ENCODE measurements around the gene RASAL2.

Gene RASAL2

DNA sequence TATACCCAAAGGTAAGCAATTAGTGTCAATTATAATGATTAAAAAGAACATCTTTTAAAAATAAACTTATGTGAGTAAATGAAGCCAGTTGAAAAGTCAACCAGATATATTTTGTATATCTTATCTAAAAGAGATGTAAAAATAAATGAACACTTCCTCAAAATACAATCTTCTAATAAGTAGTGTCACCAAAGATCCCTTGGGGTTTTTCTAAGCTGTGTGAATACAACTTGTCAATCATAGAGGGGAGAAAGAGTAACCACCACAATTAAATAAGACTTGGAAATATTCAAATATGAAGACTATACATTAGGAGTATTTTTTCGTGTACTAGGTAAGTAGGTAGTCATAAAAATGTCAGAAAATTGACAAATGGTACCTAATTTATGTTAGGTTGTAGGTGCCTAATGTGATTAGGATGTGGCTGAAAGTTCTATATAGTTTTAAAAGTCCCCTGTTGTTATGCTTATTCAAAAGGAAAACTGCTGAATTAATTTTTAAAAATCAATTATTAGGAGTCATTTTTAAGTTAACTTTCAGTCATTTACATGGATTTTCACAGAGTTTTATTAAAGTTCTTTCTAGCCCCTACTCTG, 72.6 kb downstream of the RASAL2 start:
- ATAC-seq (ENCODE audit: low read depth) (no peak), DNase-seq (ENCODE audit: low spot score) (no peak)
- Histone ChIP-seq H3K36me3 (ENCODE audit: low read depth) (no peaks in the 10 kb centered on the region; the same call in 1 of the 2 replicates), H3K27me3 (ENCODE audit: insufficient read depth, poor library complexity, severe bottlenecking) (no peaks in the 10 kb centered on the region), H3K4me3 (ENCODE audit: severe bottlenecking) (no peak overlapping the region), H3K4me1 (ENCODE audit: insufficient read depth, poor library complexity, severe bottlenecking) (peaks cover 13% of the 10 kb centered on the region), H3K9me3 (ENCODE audit: severe bottlenecking) (no peaks in the 10 kb centered on the region), H3K27ac (ENCODE audit: poor library complexity, severe bottlenecking) (no peak overlapping the region)
- TF ChIP-seq CTCF (IDR thresholded peaks at IDR 0.05; ENCODE audit: poor library complexity, severe bottlenecking): no peak

GRCh38 chr1:178168536-178168935, 74.6 kb downstream of the RASAL2 start:
- Histone ChIP-seq H3K4me3 (ENCODE audit: severe bottlenecking) (no peak overlapping the region), H3K27ac (ENCODE audit: poor library complexity, severe bottlenecking) (no peak overlapping the region)
- peak; percentile 56; the same call in 1 of the 3 replicates for ATAC-seq (ENCODE audit: low read depth)

GRCh38 chr1:178169649-178170048, 75.7 kb downstream of the RASAL2 start:
- H3K36me3 ChIP-seq (ENCODE audit: low read depth): no peaks in the 10 kb centered on the region; the same call in 1 of the 2 replicates

More at GRCh38 chr1:178168536-178168935, 74.6 kb downstream of the RASAL2 start:
- no peak for DNase-seq (ENCODE audit: low spot score)
- H3K27me3 ChIP-seq (ENCODE audit: insufficient read depth, poor library complexity, severe bottlenecking): no peaks in the 10 kb centered on the region
- H3K9me3 ChIP-seq (ENCODE audit: severe bottlenecking): no peaks in the 10 kb centered on the region
- peaks cover 31% of the 10 kb centered on the region for H3K4me1 ChIP-seq (ENCODE audit: insufficient read depth, poor library complexity, severe bottlenecking)
- no peak for TF ChIP-seq CTCF (IDR thresholded peaks at IDR 0.05; ENCODE audit: poor library complexity, severe bottlenecking)
- no peaks in the 10 kb centered on the region; the same call in 1 of the 2 replicates for H3K36me3 ChIP-seq (ENCODE audit: low read depth)

DNA sequence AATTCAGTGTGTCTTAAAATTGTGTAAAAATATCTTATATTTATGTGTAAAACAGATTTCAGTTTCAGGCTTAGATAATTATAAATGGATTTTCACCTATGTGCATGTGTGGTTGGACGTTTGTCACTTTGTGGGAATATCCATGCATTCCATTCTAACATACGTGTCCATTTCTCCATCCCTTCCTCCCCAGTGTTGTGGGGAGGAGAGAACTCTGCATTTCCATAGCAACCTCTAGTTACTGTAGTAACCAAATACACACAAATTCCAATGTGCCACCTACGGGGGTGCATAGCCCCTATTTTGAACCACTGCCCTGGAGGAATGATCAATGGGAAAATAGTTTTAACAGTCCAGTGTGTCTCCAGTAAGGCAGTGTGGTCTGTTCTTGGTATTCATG, 79.0 kb downstream of the RASAL2 start:
- no peak for DNase-seq (ENCODE audit: low spot score)
- H3K36me3 ChIP-seq (ENCODE audit: low read depth): no peaks in the 10 kb centered on the region
- H3K4me1 ChIP-seq (ENCODE audit: insufficient read depth, poor library complexity, severe bottlenecking): peaks cover 28% of the 10 kb centered on the region
- H3K9me3 ChIP-seq (ENCODE audit: severe bottlenecking): no peaks in the 10 kb centered on the region
- H3K27me3 ChIP-seq (ENCODE audit: insufficient read depth, poor library complexity, severe bottlenecking): no peaks in the 10 kb centered on the region
- H3K4me3 ChIP-seq (ENCODE audit: severe bottlenecking): no peak overlapping the region
- peak; percentile 81 for ATAC-seq (ENCODE audit: low read depth)
- TF ChIP-seq CTCF (IDR thresholded peaks at IDR 0.05; ENCODE audit: poor library complexity, severe bottlenecking): no peak
- peak overlapping the region; percentile 35 for H3K27ac ChIP-seq (ENCODE audit: poor library complexity, severe bottlenecking)

More at GRCh38 chr1:178169649-178170048, 75.7 kb downstream of the RASAL2 start:
- no peak overlapping the region for H3K27ac ChIP-seq (ENCODE audit: poor library complexity, severe bottlenecking)
- H3K9me3 ChIP-seq (ENCODE audit: severe bottlenecking): no peaks in the 10 kb centered on the region
- H3K4me3 ChIP-seq (ENCODE audit: severe bottlenecking): no peak overlapping the region
- H3K27me3 ChIP-seq (ENCODE audit: insufficient read depth, poor library complexity, severe bottlenecking): no peaks in the 10 kb centered on the region
- TF ChIP-seq CTCF (IDR thresholded peaks at IDR 0.05; ENCODE audit: poor library complexity, severe bottlenecking): no peak
- ATAC-seq (ENCODE audit: low read depth) (no peak), DNase-seq (ENCODE audit: low spot score) (no peak)
- H3K4me1 ChIP-seq (ENCODE audit: insufficient read depth, poor library complexity, severe bottlenecking): peaks cover 32% of the 10 kb centered on the region

DNA sequence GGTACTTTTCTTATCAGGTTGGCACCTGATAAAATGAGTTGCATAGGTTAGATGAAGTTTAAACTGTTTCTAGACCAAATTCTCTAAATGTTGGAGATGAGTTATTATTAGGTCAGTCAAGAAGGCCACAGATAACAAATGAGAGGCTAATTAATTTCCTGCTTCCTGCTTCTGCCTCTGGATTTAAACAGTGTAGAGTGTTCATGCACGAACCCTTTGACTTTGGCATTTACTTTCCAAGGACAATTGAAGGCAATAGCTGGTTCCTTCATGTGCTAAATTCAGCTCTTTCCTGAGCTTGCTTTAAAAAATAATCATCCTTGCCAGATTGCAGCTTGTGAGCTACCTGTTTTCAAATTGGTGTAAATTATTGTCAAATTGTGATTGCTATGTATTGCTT, 80.6 kb downstream of the RASAL2 start:
- no peak overlapping the region for H3K4me3 ChIP-seq (ENCODE audit: severe bottlenecking)
- TF ChIP-seq CTCF (IDR thresholded peaks at IDR 0.05; ENCODE audit: poor library complexity, severe bottlenecking): no peak
- peaks cover 23% of the 10 kb centered on the region for H3K4me1 ChIP-seq (ENCODE audit: insufficient read depth, poor library complexity, severe bottlenecking)
- no peaks in the 10 kb centered on the region for H3K27me3 ChIP-seq (ENCODE audit: insufficient read depth, poor library complexity, severe bottlenecking)
- no peaks in the 10 kb centered on the region for H3K9me3 ChIP-seq (ENCODE audit: severe bottlenecking)
- DNase-seq (ENCODE audit: low spot score) (no peak), ATAC-seq (ENCODE audit: low read depth) (no peak)
- H3K27ac ChIP-seq (ENCODE audit: poor library complexity, severe bottlenecking): no peak overlapping the region
- H3K36me3 ChIP-seq (ENCODE audit: low read depth): no peaks in the 10 kb centered on the region
